HG03442 (cell line): ENCODE measurements around the gene CCT2.

Experiments
- ATAC-seq: cut with Tn5 transposase; IDR thresholded peaks from one replicate; pipeline ENCODE4 v1.9.1; 2021; ENCODE audit warnings: mild to moderate bottlenecking, moderate library complexity; ENCODE audit not compliant: unreplicated experiment

CCT2 gene

DNA sequence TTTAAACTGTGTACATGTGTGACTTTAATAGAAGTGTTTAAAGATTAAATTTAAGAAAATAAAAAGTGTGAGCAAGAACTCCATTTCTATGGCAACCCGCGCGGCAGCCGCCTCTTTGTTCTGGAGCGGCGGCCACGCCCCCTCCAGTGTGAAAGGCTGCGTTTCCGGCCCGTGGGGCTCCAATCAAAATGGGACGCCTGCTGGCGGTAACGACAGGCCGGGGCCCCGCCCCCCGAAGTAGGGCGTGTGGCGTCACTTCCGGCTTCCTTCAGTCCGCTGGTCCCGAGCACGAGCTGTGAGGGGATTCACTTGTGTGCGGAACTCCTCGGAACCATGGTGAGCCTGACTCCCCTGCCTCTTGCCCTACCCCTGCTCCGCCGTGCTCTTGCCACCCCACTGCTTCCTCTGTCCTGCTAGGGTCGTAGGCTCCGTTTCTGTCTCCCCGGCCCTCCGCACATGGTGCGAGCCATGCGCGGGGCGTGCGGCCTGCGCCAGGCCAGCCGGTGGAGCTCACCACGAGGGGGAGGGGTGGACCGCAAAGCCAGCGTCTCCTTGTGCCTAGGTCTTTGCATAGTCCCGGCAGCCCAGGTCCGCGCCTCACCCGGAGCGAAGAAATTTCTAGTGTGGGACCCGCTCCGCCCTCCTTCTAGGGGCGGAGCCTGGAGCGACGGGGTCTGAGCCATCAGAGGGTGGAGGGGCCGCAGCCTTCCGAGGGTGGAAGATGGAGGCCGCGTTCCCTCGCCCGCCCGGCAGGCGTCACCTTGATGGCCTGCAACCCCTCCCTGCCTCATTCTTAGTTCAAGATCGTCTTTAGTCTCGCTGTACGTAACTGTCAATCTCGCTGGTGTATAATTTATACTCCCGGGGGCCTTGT, at the start of gene CCT2:
CCT2 (plus strand) TSS at position 271 of the 874 bp plus-strand sequence; CDS start at position 334, 63 bp downstream.
- peak; percentile 96 for ATAC-seq

DNA sequence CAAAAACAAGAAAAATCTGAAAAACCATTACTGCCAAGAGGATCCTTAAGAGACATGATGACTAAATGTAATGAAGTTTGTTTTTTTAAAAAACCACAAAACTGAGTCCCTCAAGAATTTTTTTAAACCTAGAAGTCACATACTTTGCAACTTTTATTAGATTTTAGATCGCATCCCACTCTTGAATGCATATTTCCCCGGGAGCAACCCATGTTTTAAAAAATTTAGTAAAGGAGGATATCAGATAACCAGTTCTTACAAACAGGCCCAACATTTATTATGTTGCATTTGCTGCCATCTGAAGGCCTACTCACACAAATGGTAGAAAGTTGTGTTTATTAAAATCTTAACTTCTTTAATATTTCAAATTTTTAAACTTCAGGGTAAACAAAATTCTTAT, 44.3 kb upstream of the CCT2 start:
- ATAC-seq = no peak

DNA sequence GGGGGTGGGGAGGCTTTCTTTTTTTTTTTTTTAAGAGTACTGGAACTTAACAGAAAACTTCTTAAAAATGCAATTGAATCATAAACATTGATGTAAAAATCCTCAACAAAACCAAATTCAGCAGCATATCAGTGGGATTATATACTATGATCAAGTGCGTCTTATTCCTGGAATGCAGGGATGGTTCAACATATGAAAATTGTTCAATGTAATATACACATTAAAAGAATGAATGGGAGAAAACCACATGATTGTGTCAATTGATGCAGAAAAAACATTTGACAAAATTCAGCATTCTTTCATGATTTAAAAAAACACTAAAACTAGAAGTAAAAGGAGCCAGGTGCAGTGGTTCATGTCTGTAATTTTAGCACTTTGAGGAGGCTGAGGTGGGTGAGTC, 41.2 kb upstream of the CCT2 start:
- ATAC-seq = no peak

GRCh38 chr12:69545081-69545480, 40.2 kb upstream of the CCT2 start:
- ATAC-seq = no peak

DNA sequence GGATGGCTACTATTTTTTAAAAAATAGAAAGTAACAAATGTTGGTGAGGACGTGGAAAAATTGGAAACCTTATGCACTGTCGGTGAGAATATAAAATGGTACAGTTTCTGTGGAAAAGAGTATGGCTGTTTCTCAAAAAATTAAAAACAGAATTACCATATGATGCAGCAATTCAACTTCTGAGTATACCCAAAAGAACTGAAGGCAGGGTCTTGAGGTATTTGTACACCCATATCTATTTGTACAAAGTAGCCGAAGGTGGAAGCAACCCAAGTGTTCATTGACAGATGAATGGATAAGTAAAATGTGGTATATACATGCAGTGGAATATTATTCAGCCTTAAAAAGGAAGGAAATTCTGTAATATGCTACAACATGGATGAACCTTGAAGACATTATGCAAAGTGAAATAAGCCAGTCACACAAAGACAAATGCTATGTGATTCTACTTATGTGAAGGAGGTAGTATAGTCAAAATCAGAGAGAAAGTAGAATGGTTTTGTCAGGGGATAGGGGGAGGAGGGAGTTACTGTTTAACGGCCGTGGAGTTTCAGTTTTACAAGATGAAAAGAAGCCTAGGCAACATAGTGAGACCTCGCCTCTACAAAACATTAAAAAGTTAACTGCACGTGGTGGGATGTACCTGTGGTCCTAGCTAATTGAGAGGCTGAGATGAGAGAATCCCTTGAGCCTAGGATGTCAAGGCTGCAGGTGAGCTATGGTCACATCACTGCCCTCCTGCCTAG, 38.4 kb upstream of the CCT2 start:
- ATAC-seq = peak; percentile 68

DNA sequence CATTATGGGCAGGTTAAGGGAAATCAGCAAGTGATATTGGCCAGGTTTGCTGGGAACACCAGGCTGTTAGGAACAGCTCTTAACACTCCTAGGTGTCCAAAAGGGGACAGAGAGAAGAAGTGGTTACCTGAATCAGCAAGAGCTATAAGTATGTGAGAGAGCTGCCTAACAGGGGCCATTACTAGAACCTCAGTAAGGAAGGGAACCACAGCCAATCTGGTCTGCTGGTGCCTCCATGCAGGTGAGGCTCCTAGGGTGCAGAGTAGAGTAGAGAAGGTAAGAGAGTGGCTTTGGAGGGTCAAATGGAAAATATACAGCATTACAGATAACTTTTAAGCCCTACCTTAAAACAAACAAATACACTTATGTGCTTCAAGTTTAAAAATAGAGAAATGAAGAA, 36.6 kb upstream of the CCT2 start:
- ATAC-seq = no peak

- no peak for ATAC-seq
These were observed 34.5 kb upstream of the CCT2 start for GRCh38 chr12:69550569-69551350.

- no peak for ATAC-seq
These were observed 31.5 kb upstream of the CCT2 start for GRCh38 chr12:69553628-69554248.

- ATAC-seq = no peak
These were observed 29.8 kb upstream of the CCT2 start for GRCh38 chr12:69555461-69555860.

DNA sequence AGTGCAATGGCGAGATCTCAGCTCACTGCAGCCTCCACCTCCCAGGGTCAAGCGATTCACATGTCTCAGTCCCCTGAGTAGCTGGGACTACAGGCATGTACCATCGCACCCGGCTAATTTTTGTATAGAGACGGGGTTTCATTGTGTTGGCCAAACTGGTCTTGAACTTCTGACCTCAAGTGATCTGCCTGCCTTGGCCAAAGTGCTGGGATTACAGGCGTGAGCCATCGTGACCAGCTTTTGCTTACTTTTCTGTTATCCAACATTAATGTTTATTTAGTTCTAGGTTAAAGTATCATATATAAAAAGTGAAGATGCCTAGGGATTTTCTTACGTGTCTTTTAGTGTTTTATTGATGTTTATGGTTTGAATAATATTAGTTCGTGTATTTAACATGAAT, 28.9 kb upstream of the CCT2 start:
- ATAC-seq = no peak

- no peak for ATAC-seq
These were observed 22.0 kb upstream of the CCT2 start for GRCh38 chr12:69563166-69563762.

GRCh38 chr12:69566603-69567002, 18.7 kb upstream of the CCT2 start:
- ATAC-seq = no peak

DNA sequence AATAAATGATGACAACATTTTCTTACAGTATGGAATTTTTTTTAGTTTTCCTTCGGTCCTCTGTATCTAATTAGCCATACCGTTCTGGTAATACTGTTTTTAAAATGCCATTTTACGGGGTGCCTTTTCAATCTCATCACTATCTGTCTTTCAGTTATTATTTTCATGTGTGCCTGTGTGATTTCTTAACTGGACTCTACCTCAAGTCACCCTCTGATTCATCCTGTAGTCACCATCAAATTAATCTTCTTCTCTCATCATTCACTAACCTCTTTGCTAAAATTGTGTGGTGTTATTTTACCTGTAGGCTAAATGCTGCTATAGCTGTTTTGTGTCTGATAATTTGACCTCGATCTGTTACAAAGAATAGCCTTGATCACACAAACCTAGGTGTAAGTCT, 16.0 kb upstream of the CCT2 start:
- ATAC-seq = no peak

DNA sequence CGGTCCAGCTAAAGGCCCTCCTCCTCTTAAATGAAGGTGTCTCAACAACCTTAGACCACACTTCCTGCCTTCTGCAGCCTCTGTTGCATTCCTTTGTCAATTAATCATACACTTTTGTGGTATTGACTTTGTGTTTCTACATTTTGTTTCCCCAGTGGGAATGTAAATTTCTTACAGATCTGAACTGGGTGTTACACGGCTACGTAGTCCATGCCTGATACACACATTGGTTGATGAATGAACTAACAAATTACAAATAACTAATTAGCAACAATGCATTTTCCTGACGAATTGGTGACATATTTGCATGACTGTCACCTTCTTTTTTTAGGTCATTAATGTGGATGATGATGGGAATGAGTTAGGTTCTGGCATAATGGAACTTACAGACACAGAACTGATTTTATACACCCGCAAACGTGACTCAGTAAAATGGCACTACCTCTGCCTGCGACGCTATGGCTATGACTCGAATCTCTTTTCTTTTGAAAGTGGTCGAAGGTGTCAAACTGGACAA, 15.2 kb upstream of the CCT2 start:
- no peak for ATAC-seq

DNA sequence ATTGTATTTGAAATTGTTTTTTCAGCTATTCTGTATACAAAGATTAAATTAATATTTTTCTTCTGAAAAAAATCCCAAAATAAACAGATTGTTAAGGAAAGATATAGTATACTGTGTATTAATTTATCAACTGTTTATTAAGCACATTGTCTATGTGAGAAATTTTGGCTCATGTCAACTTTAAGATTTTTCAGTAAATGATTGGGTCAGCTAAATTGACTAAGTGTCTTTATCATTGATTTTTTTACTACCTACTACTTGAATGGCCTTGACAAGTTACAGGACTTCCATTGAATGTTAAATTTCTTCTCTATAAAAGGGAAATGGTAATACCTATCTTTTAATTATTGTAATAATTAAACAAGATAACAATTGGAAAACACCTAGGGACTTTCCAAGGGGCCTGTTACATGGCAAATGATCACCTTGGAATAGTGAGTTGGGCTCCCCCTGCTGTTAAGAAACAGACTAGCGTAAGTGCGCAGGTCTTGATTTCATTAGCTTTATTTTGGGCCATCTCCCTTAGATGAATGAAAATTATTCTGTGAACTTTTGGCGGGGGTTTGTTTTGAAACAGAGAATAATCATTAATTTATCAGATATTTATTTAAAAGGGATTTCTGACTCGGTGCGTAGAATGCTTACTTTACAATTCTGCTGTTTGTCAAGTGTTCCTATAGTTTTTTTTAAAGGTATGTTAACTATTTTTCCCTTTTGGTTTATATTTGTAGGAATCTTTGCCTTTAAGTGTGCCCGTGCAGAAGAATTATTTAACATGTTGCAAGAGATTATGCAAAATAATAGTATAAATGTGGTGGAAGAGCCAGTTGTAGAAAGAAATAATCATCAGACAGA, 14.5 kb upstream of the CCT2 start:
- no peak for ATAC-seq

- no peak for ATAC-seq
These were observed 9.9 kb upstream of the CCT2 start for GRCh38 chr12:69575346-69575745.

GRCh38 chr12:69578283-69578682, 7.0 kb upstream of the CCT2 start:
- ATAC-seq = no peak

- no peak for ATAC-seq
These were observed 6.2 kb upstream of the CCT2 start for GRCh38 chr12:69579029-69579428.

DNA sequence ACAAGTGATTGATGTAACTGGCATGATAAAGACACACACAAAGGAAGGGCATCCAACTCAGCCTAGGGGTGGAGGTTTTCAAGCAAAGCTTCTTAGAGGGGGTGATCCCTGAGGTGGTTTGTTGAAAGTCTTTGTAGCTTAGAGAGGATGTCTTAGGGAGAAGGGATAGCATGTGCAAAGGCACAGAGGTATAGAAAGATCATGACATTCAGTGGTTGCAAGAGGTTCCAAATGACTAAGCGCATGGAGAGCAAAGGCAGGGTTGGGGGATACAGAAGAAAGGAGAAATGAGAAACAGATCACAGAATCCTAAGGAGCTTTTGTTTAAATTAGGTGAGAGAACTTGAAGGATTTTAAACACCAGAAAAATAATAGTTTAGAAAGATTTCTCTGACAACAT, 5.2 kb upstream of the CCT2 start:
- ATAC-seq = no peak
